Aorta (tissue), 5 donors: ENCODE data around the gene PALB2. TPM values are rescaled to one million over a fixed set of nuclear protein-coding genes. Genes with fewer than 3 reads are reported as not detected.
A peak's percentile ranks its signal among the peaks of the same experiment; 100 is the strongest.
"Not testable (repeated sequence)": the region's sequence is repeated elsewhere in the genome, so short reads cannot be mapped to it uniquely, and the experiment has no call there.

Experiments
- ATAC-seq: fragments of 200-7000 bp; cut with Tn5 transposase; one replicate; pipeline ENCODE4 v1.9.1; 2022; ENCODE audit warnings: moderate library complexity; ENCODE audit not compliant: low FRiP score
- DNase-seq, 2 donors: peaks; one replicate each; pipeline ENCODE4 v3.0.0-alpha.2; 2020
- H3K27ac ChIP-seq, 2 donors: one replicate each; pipeline ENCODE4 v1.5.1; 2013; ENCODE audit warnings: low read length in 2 of 2, mild to moderate bottlenecking in 2 of 2, moderate library complexity in 2 of 2, control low read depth in 1 of 2, inconsistent platforms in 1 of 2, low read depth in 1 of 2
- H3K27me3 ChIP-seq, 2 donors: one replicate each; pipeline ENCODE4 v1.6.1; 2013; ENCODE audit warnings: control low read depth in 1 of 2, low read length in 1 of 2, mild to moderate bottlenecking in 1 of 2, moderate library complexity in 1 of 2; ENCODE audit not compliant: insufficient read depth in 2 of 2, control insufficient read depth in 1 of 2
- H3K36me3 ChIP-seq, 2 donors: one replicate each; pipeline ENCODE4 v1.6.1; 2013; ENCODE audit warnings: control low read depth in 1 of 2, low read length in 1 of 2, mild to moderate bottlenecking in 1 of 2; ENCODE audit not compliant: insufficient read depth in 2 of 2, control insufficient read depth in 1 of 2
- H3K4me1 ChIP-seq, 2 donors: one replicate each; pipeline ENCODE4 v1.6.1; 2013; ENCODE audit warnings: low read length in 2 of 2, control low read depth in 1 of 2, mild to moderate bottlenecking in 1 of 2, moderate library complexity in 1 of 2; ENCODE audit not compliant: insufficient read depth in 2 of 2, control insufficient read depth in 1 of 2
- H3K4me3 ChIP-seq, 2 donors: one replicate each; pipeline ENCODE4 v1.5.1; 2013; ENCODE audit warnings: low read length in 2 of 2, control low read depth in 1 of 2, mild to moderate bottlenecking in 1 of 2
- H3K9me3 ChIP-seq: one replicate; pipeline ENCODE4 v1.6.1; 2013; ENCODE audit warnings: mild to moderate bottlenecking, low read length; ENCODE audit not compliant: control insufficient read depth
- WGBS, 2 donors: extraction: QIAGEN DNeasy Blood & Tissue Kit; methylation state at CpG; one replicate each; pipeline ENCODE4 v1.1.7; 2013; 5-methylcytosine and 5-hydroxymethylcytosine counted together
- intact Hi-C, 2 donors: fragments of 100-400 bp; cut with DNase I; formaldehyde crosslinking; loops; one replicate each; pipeline versions ENCODE4 v1.14.2 to v1.15.0; 2022
- polyA plus RNA-seq, 2 donors: library from polyadenylated mRNA; stranded (reverse); fragments of 200-250 nt; gene quantifications; one replicate each; pipeline ENCODE4 v1.2.3, GENCODE V29; 2013
- total RNA-seq, 2 donors: library from RNA; stranded (reverse); fragmentation: NEBNext Ultra II Directional; extraction: Animal tissue kit (Norgen Biotek cat#: 25700); gene quantifications; one replicate each; pipeline ENCODE4 v1.2.1, GENCODE V29; 2021
- donor health status: healthy with polysubstance abuse.
- donor health status: Bipolar disorder and iron deficiency.
- donor health status: DM: no; HTN: no; CAD: no.
- donor health status: DM: no; HTN: no; CAD: no.
- donor health status: DM: yes; HTN: yes; CAD: no.

The PALB2 gene
- total and polyA plus RNA-seq, 4 donors: 3.5 to 10.9 (median 8.6) TPM

DNA sequence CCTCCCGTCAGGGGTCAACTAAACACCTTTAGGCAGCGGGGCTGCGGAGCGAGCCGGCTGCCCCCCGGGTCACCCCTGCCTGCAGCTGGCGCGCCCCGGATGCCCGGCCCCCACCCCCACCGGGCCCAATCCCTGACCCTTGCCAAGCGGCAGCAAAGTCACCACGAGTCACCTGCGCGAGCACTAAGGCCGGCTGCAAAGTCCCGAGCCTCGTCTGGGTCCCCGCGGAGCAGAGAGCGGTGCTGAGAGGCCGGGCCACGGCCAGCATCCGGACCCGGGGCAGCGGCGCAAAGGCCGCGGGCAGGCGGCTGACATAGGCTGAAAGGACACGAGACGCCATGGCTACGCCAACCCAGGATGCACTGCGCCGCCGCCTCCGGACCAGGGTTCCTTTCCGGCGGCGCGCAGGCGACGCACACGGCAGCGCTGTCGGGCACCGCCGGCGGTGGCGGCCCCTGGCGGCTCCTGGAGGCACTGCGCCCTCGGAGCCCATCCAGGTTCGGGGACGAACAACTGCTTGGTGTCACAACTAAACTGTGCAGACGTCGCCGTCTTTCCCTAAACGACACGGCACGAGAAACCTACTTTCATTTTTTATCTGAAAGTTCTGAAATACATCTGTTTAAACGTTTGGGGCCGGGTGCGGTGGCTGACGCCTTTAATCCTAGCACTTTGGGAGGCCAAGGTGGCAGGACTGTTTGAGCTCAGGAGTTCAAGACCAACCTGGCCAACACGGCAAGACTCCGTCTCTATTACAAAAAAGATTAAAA lies 45.0 kb downstream of the PALB2 start, which contains the start of gene NDUFAB1:
NDUFAB1 (minus strand) TSS at position 366 of the 770 bp plus-strand sequence; CDS start at position 340, 26 bp downstream.
- 2 to 3% methylated on average over 60 to 67 of the region's 67 CpGs for WGBS, 2 donors
- peaks cover 0 to 2% of the 10 kb centered on the region in 2 donors for H3K36me3 ChIP-seq
- peak within 1 kb of the TSS in 1 of 2 donors; percentile 56 for H3K27ac ChIP-seq
- intact Hi-C loops: loop anchor here in 1 of 2 donors (2.0 to 5.0 kb wide), 2 partner anchors 39 to 45 kb away; partner anchors contain the start of genes DCTN5, EARS2, PALB2 and UBFD1
- peak within 1 kb of the TSS; percentile 82 to 95 for H3K4me3 ChIP-seq
- ATAC-seq (peak; percentile 99), DNase-seq (peak; percentile 94 to 97)
- H3K9me3 ChIP-seq: no peaks in the 10 kb centered on the region
- H3K4me1 ChIP-seq: peaks cover 0 to 2% of the 10 kb centered on the region in 2 donors
- H3K27me3 ChIP-seq: no peaks in the 10 kb centered on the region

- peak overlapping the region in 1 of 2 donors; percentile 56 for H3K27ac ChIP-seq
- peaks cover 0 to 2% of the 10 kb centered on the region in 2 donors for H3K4me1 ChIP-seq
- peaks cover 0 to 2% of the 10 kb centered on the region in 2 donors for H3K36me3 ChIP-seq
- 18 to 20% methylated on average over 34 of the region's 34 CpGs for WGBS, 2 donors
- H3K9me3 ChIP-seq: no peaks in the 10 kb centered on the region
- no peak for ATAC-seq
- H3K27me3 ChIP-seq: no peaks in the 10 kb centered on the region
- intact Hi-C loops: loop anchor here in 1 of 2 donors (2.0 to 5.0 kb wide), 2 partner anchors 38 to 45 kb away; partner anchors contain the start of genes DCTN5, EARS2, PALB2 and UBFD1
- DNase-seq: no peak
- H3K4me3 ChIP-seq: peak overlapping the region; percentile 82 to 95
Observed at GRCh38 chr16:23595246-23595950, 45.7 kb downstream of the PALB2 start.

DNA sequence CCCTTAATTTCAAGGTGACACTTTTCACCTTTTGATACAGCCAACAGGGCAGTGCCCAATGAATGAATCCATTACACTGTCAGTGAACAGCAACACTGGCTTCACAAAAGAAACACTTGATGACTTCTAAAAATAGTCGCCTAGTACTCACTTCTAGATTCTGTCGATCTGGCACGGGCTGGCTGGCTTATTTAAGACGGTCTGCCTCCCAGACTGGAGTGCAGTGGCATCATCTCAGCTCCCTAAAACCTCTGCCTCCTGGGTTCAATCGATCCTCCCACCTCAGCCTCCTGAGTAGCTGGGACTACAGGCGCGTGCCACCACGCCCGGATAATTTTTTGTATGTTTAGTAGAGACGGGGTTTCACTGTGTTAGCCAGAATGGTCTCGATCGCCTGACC lies 46.9 kb downstream of the PALB2 start:
- ATAC-seq: no peak
- no peaks in the 10 kb centered on the region for H3K9me3 ChIP-seq
- intact Hi-C loops: loop anchor here (2.0 to 5.0 kb wide), 2 partner anchors 47 to 48 kb away; partner anchors contain the start of genes DCTN5 (in 2 of the 2) and PALB2 (in 2 of the 2)
- H3K4me1 ChIP-seq: peaks cover 0 to 2% of the 10 kb centered on the region in 2 donors
- H3K36me3 ChIP-seq: peaks cover 0 to 2% of the 10 kb centered on the region in 2 donors
- no peak for DNase-seq
- WGBS, 2 donors: 93 to 94% methylated on average over 12 of the region's 12 CpGs
- H3K27ac ChIP-seq: no peak overlapping the region
- no peak overlapping the region for H3K4me3 ChIP-seq
- no peaks in the 10 kb centered on the region for H3K27me3 ChIP-seq

GRCh38 chr16:23590181-23590580 lies 50.9 kb downstream of the PALB2 start:
- peaks cover 0 to 2% of the 10 kb centered on the region in 2 donors for H3K4me1 ChIP-seq
- peaks cover 4% of the 10 kb centered on the region in 2 donors for H3K36me3 ChIP-seq
- no peaks in the 10 kb centered on the region for H3K9me3 ChIP-seq
- WGBS, 2 donors: 92 to 97% methylated on average over 3 of the region's 3 CpGs
- DNase-seq: no peak
- no peak for ATAC-seq
- no peak overlapping the region for H3K4me3 ChIP-seq
- intact Hi-C loops: loop anchor here in 1 of 2 donors (5.0 kb wide), 1 partner anchor 52 kb away; the partner anchor contains the start of genes DCTN5 and PALB2
- no peaks in the 10 kb centered on the region for H3K27me3 ChIP-seq
- no peak overlapping the region for H3K27ac ChIP-seq

- intact Hi-C loops: no loop called here
- no peak for ATAC-seq
- Histone ChIP-seq H3K36me3 (peaks cover 4 to 10% of the 10 kb centered on the region in 2 donors), H3K4me3 (no peak overlapping the region), H3K27me3 (no peaks in the 10 kb centered on the region), H3K4me1 (no peaks in the 10 kb centered on the region), H3K9me3 (no peaks in the 10 kb centered on the region), H3K27ac (no peak overlapping the region)
- DNase-seq: no peak
- 64 to 65% methylated on average over 5 of the region's 5 CpGs for whole genome bisulfite sequencing, 2 donors
Observed at GRCh38 chr16:23587726-23588125, 53.4 kb downstream of the PALB2 start.

GRCh38 chr16:23584186-23585076 lies 56.7 kb downstream of the PALB2 start:
- ATAC-seq: no peak
- DNase-seq: no peak
- Histone ChIP-seq H3K4me3 (no peak overlapping the region), H3K27me3 (no peaks in the 10 kb centered on the region), H3K36me3 (peaks cover 4 to 14% of the 10 kb centered on the region in 2 donors), H3K9me3 (no peaks in the 10 kb centered on the region), H3K27ac (no peak overlapping the region), H3K4me1 (no peaks in the 10 kb centered on the region)
- WGBS, 2 donors: 79 to 86% methylated on average over 13 of the region's 14 CpGs
- intact Hi-C loops: no loop called here

GRCh38 chr16:23583271-23583670 lies 57.8 kb downstream of the PALB2 start:
- H3K27ac ChIP-seq, ATAC-seq, H3K4me1 ChIP-seq, H3K4me3 ChIP-seq, intact Hi-C loops, DNase-seq, H3K27me3 ChIP-seq, H3K9me3 ChIP-seq: not testable (repeated sequence)
- H3K36me3 ChIP-seq: peaks cover 4 to 14% of the 10 kb centered on the region in 2 donors
- WGBS, 2 donors: 93% methylated on average over 12 to 30 of the region's 30 CpGs

DNA sequence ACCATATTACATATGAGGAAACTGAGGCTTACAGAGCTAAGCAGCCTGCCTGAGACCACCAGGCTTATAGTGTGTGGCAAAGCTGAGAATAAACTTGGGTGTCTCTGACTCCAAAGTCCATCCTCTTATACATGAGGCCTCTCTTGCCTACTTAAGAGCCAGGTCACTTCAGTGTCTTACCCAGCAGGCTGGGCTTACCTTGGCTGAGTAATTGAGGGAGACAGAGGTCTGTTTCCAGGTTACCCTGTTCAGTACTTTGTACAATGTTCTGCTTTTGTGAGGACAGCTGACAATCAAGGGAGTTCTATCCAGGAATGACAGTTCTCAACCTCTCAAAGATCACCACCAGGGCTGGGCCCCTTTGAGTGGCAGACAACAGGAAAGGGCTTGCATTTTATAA lies 59.3 kb downstream of the PALB2 start:
- Histone ChIP-seq H3K4me1 (no peaks in the 10 kb centered on the region), H3K4me3 (no peak overlapping the region), H3K27ac (no peak overlapping the region), H3K27me3 (no peaks in the 10 kb centered on the region), H3K9me3 (no peaks in the 10 kb centered on the region), H3K36me3 (peaks cover 0 to 14% of the 10 kb centered on the region in 2 donors)
- DNase-seq (no peak), ATAC-seq (no peak)
- intact Hi-C loops: no loop called here
